ENCODE measurements around the gene NT5C1A.

The NT5C1A gene

GRCh38 chr1:39635871-39636210, 36.1 kb downstream of the NT5C1A start:
- DNase-seq (ENCODE audit: low read depth) = no peak

DNA sequence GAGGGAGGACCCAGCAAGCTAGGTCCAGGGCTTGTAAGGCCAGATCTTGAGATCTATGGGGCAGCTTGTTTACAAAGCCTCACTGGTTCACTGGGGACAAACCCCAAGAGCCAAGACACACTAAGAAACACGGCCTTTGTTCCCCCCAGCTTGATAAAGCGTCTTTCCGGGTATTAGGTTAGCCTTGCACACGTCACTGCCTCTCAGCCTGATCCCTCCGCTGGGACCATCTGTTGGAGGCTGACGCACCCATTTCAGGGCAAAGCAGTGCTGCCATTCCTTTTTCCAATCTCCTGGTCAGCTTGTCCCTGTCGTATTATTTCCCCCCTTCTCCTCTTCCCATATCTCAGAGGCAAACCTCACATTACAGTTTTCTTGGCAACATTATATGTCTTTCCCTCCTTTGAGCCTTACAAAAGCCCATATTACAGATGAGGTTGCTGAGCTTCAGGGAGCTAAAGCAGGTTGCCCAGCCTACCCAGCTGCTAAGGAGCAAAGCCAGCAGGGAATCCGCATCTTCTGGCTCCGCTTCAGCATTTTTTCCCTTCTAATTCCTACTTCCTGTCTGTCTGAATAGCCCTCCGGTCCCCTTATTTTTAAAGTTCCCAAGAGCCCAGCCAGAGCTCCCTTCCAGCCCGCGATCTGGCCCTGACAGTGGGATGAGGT, 36.6 kb downstream of the NT5C1A start:
- DNase-seq (ENCODE audit: low read depth) = no peak

- no peak for DNase-seq (ENCODE audit: low read depth)
Observed at GRCh38 chr1:39633422-39633821, 38.5 kb downstream of the NT5C1A start.

GRCh38 chr1:39632682-39633417, 39.1 kb downstream of the NT5C1A start:
- DNase-seq (ENCODE audit: low read depth) = no peak

DNA sequence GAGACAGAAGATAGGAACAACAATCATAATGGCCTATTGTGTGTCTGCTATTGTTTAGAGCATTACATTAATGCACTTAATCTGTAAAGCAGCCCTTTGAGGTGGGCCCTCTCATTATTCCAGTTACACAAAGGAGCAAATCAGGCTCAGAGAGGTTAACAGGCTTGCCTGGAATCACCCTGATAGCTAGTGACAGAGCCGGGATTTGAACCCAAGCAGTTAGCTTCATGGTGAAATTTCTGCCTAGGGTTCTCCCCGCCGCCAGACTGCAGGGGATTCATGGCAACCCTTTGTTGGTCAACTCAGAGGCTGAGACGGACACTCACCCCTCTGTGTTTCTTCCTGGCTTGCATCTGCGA, 39.6 kb downstream of the NT5C1A start:
- no peak for DNase-seq (ENCODE audit: low read depth)

- DNase-seq (ENCODE audit: low read depth) = no peak
Observed at GRCh38 chr1:39631361-39632322, 40.3 kb downstream of the NT5C1A start.

GRCh38 chr1:39628807-39629350, 43.0 kb downstream of the NT5C1A start:
- DNase-seq (ENCODE audit: low read depth) = no peak

- no peak for DNase-seq (ENCODE audit: low read depth)
Observed at GRCh38 chr1:39626646-39627045, 45.3 kb downstream of the NT5C1A start.

DNA sequence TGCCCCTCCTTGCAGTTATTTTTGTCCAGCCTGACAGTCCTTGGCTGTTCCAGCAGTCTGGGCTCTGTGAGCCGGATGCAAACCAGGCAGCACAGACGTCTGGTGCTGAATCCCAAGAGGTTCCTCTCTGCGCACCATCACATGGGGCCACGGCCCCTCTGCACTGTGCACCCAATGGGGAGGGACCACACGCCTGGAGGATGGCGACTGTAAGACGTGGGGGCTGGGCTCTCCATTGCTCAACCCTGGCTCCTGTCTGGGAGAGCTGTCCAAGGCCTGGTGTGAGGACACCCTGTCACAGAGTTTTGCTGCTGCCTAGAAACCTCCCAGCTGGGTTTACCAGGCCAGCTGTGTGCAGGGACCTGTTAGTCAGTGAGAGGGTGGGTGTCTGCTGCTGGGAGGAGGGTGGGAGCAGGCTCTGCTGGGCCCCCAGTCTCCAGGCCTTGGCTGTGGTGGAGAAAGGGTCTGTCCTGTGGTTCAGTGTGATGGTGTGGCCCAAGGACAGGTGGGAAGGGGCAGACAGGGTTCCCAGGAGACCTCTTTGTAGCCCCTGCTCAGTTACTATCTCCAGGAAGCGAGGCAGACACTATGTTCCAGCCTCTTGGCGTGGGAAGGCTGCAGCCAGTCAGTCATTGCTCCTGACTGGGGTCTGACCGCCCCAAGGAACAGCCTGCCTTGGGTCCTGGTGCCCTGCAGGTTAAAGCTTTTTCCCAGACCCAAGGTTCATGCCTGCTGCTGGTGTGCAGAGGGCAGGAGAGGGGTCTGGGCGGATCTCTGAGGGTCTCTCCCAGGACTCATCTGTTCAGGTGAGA, 46.2 kb downstream of the NT5C1A start:
- DNase-seq (ENCODE audit: low read depth) = no peak

- DNase-seq (ENCODE audit: low read depth) = no peak
Observed at GRCh38 chr1:39625009-39625408, 46.9 kb downstream of the NT5C1A start.

DNA sequence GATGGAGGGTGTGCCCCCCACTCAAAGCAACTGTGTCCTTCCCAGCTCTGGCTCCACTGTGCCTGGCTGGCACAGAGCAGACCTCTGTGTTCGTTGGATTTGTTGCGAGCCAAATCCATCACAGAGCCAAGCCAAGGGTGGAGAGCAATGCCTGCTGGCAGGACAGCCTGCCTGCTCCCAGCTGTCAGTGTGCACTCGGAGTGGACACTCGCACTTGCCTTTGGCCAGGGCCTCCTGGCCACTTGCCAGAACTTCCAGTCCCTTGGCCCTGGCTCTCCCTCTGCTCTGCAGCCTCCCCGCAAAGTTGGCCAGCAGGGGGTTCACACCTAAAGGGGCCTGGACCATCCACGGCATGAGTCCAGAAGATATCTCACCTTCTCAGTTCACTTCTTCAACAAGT, 48.9 kb downstream of the NT5C1A start:
- no peak for DNase-seq (ENCODE audit: low read depth)

DNA sequence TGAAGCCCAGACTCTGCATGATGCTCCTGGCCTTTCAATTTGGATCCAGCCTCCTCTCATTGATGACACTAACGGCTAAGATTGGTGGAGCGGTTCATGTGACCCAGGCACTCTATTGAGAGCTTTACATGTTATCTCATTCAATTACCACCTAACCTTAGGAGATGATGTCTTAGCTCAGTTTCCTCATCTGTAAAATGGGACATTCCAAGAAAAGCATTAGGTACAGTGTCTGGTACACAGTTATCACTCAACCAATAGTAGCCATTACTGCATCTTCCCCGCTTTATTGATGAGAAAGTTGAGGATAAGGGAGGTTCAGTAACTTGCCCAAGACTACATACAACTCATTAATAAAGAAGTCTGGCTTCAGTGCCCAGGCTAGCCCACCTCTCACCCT, 49.5 kb downstream of the NT5C1A start:
- DNase-seq (ENCODE audit: low read depth) = no peak

DNA sequence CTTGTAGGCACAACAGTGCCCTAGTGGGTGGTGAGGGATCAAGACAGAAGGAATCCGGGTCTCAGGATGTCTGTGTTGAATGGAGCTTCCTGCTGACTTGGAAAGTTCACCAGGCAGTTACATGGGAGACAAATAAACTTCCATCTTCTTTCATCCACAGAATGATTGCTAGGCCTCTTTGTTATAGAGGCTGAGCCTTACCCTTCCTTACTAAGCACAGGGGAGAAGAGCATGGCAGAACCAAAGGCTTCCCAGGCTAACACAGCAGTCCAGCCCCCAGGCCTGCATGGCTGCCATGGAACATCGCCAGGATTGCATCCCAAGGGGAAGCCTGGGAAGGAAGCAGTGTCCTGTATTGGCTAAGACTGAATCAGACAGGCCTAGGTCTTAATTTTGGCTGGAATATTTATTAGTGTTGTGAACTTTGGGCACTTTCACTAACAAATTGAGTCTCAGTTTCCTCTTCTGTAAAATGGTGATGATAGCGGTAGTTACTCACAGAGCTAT, 51.2 kb downstream of the NT5C1A start:
- no peak for DNase-seq (ENCODE audit: low read depth)

DNA sequence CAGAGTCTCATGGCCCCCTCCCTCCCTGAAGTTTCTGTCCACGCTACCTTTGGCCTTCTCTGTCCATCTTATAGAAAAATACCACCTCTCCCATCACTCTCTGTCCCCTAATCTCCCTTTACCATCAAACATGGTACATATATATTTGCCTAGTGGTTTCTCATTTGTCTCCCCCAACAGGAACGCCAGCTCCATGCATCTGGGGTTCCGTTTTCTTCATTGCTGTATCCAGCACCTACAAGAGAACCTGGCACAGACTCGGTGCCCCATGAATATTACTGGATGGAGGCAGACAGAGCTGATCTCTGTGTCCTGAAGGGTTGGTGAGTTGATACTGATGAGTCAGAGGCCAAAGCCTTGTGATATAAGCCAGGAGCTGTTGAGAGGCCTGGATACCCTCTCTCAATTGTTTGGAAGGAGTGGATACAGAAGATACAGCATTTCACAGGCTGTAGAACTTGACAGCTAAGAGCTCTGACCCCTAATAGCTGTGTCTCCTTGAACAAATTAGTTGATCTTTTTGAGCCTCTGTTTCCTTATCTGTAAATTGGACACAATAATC, 54.3 kb downstream of the NT5C1A start:
- no peak for DNase-seq (ENCODE audit: low read depth)

- no peak for DNase-seq (ENCODE audit: low read depth)
Observed at GRCh38 chr1:39615086-39615673, 56.7 kb downstream of the NT5C1A start.

GRCh38 chr1:39614488-39614887, 57.4 kb downstream of the NT5C1A start:
- no peak for DNase-seq (ENCODE audit: low read depth)

GRCh38 chr1:39613250-39613649, 58.7 kb downstream of the NT5C1A start:
- no peak for DNase-seq (ENCODE audit: low read depth)

DNA sequence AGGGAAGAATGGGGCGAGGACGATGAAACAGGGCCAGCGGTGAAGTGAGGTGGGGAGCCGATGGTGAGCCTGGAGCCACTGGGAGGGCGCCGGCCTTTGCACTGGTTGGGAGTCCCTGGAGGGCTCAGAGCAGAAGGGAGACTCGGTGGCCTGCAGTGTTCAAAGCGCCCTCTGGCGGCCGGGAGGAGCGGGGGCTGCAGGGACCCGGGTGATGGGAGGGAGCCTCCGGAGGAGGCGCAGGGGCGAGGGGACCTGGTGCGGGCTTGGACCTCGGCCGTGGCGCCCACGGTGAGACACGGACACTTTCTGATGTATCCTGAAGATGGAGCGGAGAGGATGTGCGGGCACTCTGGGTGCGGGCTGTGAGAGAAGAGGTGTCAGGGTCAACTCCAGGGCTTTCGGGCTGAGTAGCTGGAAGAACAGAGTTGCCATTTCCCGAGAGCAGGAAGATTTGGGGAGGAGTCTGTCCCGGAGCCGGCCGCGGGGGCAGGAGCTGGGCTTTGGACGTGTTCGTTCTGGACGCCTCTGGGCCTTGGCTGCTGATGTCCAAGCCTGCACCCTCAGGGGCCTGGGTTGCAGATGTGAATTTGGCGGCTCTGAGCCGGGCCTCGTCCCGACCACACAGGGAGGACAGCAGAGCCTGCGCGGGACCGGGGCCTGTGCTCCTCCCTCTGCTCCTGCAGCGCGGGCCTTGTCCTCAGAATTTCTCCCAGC, 62.1 kb downstream of the NT5C1A start:
- DNase-seq (ENCODE audit: low read depth) = peak; percentile 75

Measured in activated T-cell treated with anti-CD3 and anti-CD28 coated beads for 24 hours (primary cell).